ENCODE data around the gene ZFAND5.

GRCh38 chr9:72410214-72410613, 45.2 kb upstream of the ZFAND5 start:
- no peak for TF ChIP-seq CTCF (IDR thresholded peaks at IDR 0.05)
- no peak for TF ChIP-seq REST (IDR thresholded peaks at IDR 0.05; ENCODE audit: insufficient read depth in 1 of 2, low read depth in 2 of 2, low read length in 1 of 2)
- no peak for TF ChIP-seq TCF7L2 (IDR thresholded peaks at IDR 0.05; ENCODE audit: low read depth, low read length)
- TF ChIP-seq POLR2AphosphoS5 (IDR thresholded peaks at IDR 0.05; ENCODE audit: low read depth, low read length): no peak
- TF ChIP-seq SIN3A (IDR thresholded peaks at IDR 0.05; ENCODE audit: borderline replicate concordance, insufficient read depth, low read depth, low read length): no peak
